Smooth muscle cell (in vitro differentiated cells): ENCODE data around the gene DNAJB1. TPM values are rescaled to one million over a fixed set of nuclear protein-coding genes. Genes with fewer than 3 reads are reported as not detected.
A peak's percentile ranks its signal among the peaks of the same experiment; 100 is the strongest.

Experiments used
- DNase-seq: peaks from one replicate; lab custom pipeline; 2025; ENCODE audit not compliant: unreplicated experiment; lab: John Stamatoyannopoulos, UW
- H2AFZ ChIP-seq: fragments of 200-600 bp; sonication (generic); 2 replicates; pipeline ENCODE4 v1.6.0; 2016; ENCODE audit warnings: antibody characterized with exemption, low read depth, mild to moderate bottlenecking
- H3F3A ChIP-seq: fragments of 200-600 bp; sonication (generic); 2 replicates; pipeline ENCODE4 v1.6.0; 2017; ENCODE audit warnings: antibody characterized with exemption, low read depth
- H3K27ac ChIP-seq: fragments of 200-600 bp; sonication (generic); 2 replicates; pipeline ENCODE4 v1.5.1; 2016; ENCODE audit warnings: low read depth, mild to moderate bottlenecking
- H3K27me3 ChIP-seq: fragments of 200-600 bp; sonication (generic); 2 replicates; pipeline ENCODE4 v1.6.1; 2016; ENCODE audit warnings: low read depth, mild to moderate bottlenecking
- H3K36me3 ChIP-seq: fragments of 200-600 bp; sonication (generic); 2 replicates; pipeline ENCODE4 v1.5.1; 2016; ENCODE audit warnings: low read depth
- H3K4me1 ChIP-seq: fragments of 200-600 bp; sonication (generic); 2 replicates; pipeline ENCODE4 v1.5.1; 2016; ENCODE audit warnings: low read depth
- H3K4me2 ChIP-seq: fragments of 200-600 bp; sonication (generic); 2 replicates; pipeline ENCODE4 v1.6.0; 2016; ENCODE audit warnings: mild to moderate bottlenecking
- H3K4me3 ChIP-seq: fragments of 200-600 bp; sonication (generic); 2 replicates; pipeline ENCODE4 v1.5.1; 2016; ENCODE audit warnings: mild to moderate bottlenecking
- H3K79me2 ChIP-seq: fragments of 200-600 bp; sonication (generic); 2 replicates; pipeline ENCODE4 v1.6.0; 2016; ENCODE audit warnings: low read depth, mild to moderate bottlenecking
- H3K9ac ChIP-seq: fragments of 200-600 bp; sonication (generic); 2 replicates; pipeline ENCODE4 v1.6.0; 2016; ENCODE audit warnings: low read depth
- H3K9me3 ChIP-seq: fragments of 200-600 bp; sonication (generic); replicated peaks from 2 replicates; pipeline ENCODE4 v1.5.1; 2016; ENCODE audit warnings: low read depth
- H4K20me1 ChIP-seq: fragments of 200-600 bp; sonication (generic); 2 replicates; pipeline ENCODE4 v1.6.0; 2016; ENCODE audit warnings: low read depth
- CTCF ChIP-seq: fragments of 200-600 bp; sonication (generic); IDR thresholded peaks from 2 replicates; pipeline ENCODE4 v1.5.1; 2017; ENCODE audit warnings: borderline replicate concordance, mild to moderate bottlenecking, antibody characterized with exemption; ENCODE audit not compliant: insufficient read depth, poor library complexity, severe bottlenecking
- WGBS: methylation state at CpG from one replicate; pipeline ENCODE4 v1.1.7; 2016; ENCODE audit warnings: low lambda C conversion rate; 5-methylcytosine and 5-hydroxymethylcytosine counted together
- polyA plus RNA-seq: library from polyadenylated mRNA; unstranded; fragments of >200 nt; fragmentation: Nextera tagmentation; extraction: Ambion mirVana; gene quantifications from 2 replicates; pipeline ENCODE4 v1.2.1, GENCODE V29; 2016
- total RNA-seq: library from RNA; depleted of rRNA; stranded (reverse); fragments of >200 nt; gene quantifications from 2 replicates; pipeline ENCODE4 v1.2.3, GENCODE V29; 2014

DNAJB1 gene
- 96.1 and 114 TPM in 2 replicates for total RNA-seq
- 152 and 175 TPM in 2 replicates for polyA plus RNA-seq

- DNase-seq, result peak; percentile 100
Measured at GRCh38 chr19:14517840-14518505, at the start of gene DNAJB1. Gene DNAJB1, minus strand, starts transcription at chr19:14518397. Its CDS starts 48 bp downstream, at chr19:14518349.

DNA sequence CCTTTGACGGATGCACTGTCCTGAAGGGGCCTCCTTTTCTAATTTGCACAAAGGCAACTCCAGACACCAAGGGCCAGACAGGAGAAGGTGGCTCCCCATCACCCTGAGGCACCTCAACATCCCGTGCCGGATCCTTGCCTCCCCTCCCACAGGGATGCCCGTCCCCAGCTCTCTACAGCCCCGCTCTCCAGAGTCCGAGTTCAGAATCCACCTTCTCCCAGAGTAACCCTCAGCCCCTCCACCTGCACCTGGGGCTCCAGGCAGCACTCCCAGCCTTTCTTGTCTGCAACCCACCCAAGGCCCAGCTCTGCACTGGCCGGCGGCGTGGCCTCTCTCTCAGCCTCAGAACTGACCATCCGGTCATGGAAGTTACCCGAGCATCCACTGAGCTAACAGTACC is 48.9 kb upstream of the DNAJB1 start:
- peaks cover 8% of the 10 kb centered on the region for H3K4me1 ChIP-seq
- H3K79me2 ChIP-seq, result peaks cover 28% of the 10 kb centered on the region
- H3K36me3 ChIP-seq, result no peaks in the 10 kb centered on the region
- peaks cover 6% of the 10 kb centered on the region for H4K20me1 ChIP-seq
- no peak for DNase-seq
- H3K27ac ChIP-seq, result no peak overlapping the region
- H3F3A ChIP-seq, result no peaks in the 10 kb centered on the region
- H3K27me3 ChIP-seq, result no peaks in the 10 kb centered on the region
- no peak overlapping the region for H3K9ac ChIP-seq
- 91% methylated on average over 11 of the region's 11 CpGs for WGBS
- H3K4me3 ChIP-seq, result no peak overlapping the region
- H3K9me3 ChIP-seq, result no peaks in the 10 kb centered on the region
- no peak overlapping the region for H3K4me2 ChIP-seq
- no peak overlapping the region for H2AFZ ChIP-seq
- no peak for TF ChIP-seq CTCF

More at GRCh38 chr19:14517840-14518505, at the start of gene DNAJB1:
- Histone ChIP-seq H2AFZ (peak within 1 kb of the TSS; percentile 79), H3K4me2 (peak within 1 kb of the TSS; percentile 95), H3K4me1 (peaks cover 9% of the 10 kb centered on the region), H3K9ac (peak within 1 kb of the TSS; percentile 97), H3K79me2 (peaks cover 36% of the 10 kb centered on the region), H3K4me3 (peak within 1 kb of the TSS; percentile 88), H4K20me1 (peaks cover 49% of the 10 kb centered on the region), H3K36me3 (peaks cover 7% of the 10 kb centered on the region), H3F3A (peaks cover 17% of the 10 kb centered on the region), H3K27me3 (no peaks in the 10 kb centered on the region), H3K9me3 (no peaks in the 10 kb centered on the region), H3K27ac (peak within 1 kb of the TSS; percentile 92)
- WGBS, result under 1% methylated on average over 46 of the region's 82 CpGs
- TF ChIP-seq CTCF, result no peak

DNA sequence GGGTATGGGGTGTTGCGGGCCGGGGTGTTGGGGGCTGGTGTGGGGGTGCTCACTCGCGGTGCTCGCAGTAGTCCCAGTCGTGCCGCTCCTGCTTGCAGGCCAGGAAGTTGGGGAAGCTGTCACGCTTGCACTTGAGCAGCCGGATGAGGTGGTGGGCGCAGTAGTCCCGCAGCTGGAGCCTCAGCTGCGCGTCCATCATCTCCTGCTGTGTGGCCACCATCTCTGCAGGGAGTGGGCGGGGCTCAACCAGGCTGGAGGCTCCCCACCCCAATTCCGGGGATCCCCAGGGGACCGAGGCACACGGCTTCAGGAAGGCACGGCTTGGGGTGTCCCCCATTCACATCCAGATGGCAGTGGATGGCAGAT is 48.5 kb upstream of the DNAJB1 start:
- Histone ChIP-seq H3K4me3 (no peak overlapping the region), H4K20me1 (peaks cover 6% of the 10 kb centered on the region), H3F3A (no peaks in the 10 kb centered on the region), H3K27ac (no peak overlapping the region), H3K79me2 (peaks cover 26% of the 10 kb centered on the region), H2AFZ (no peak overlapping the region), H3K9me3 (no peaks in the 10 kb centered on the region), H3K27me3 (no peaks in the 10 kb centered on the region), H3K4me2 (no peak overlapping the region), H3K36me3 (no peaks in the 10 kb centered on the region), H3K9ac (no peak overlapping the region), H3K4me1 (peaks cover 11% of the 10 kb centered on the region)
- TF ChIP-seq CTCF, result no peak
- WGBS, result 100% methylated on average over 13 of the region's 18 CpGs
- DNase-seq, result no peak
